ENCODE results near the gene STXBP5.

STXBP5 gene

DNA sequence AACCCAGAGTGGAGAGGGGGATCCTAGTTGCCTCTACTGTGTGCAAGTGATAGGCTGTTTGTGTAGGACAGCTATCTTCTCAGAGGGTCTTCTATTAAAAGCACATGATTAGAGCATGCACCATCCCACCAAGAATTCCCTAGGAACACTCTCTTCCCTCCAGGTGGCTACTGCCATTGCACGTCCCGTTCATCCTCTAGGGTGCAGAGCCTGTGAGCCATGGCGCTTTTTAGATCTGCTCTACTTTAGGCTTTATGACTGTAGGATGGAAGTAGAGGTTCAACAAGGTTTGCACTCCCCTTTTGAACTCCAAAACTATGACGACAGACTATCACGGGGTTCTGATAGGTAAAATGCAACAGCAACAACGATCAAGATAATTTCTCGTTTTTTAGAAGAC lies 213.7 kb downstream of the STXBP5 start:
- no peak for FAIRE-seq
- no peak for DNase-seq (ENCODE audit: insufficient read length, low spot score)

DNA sequence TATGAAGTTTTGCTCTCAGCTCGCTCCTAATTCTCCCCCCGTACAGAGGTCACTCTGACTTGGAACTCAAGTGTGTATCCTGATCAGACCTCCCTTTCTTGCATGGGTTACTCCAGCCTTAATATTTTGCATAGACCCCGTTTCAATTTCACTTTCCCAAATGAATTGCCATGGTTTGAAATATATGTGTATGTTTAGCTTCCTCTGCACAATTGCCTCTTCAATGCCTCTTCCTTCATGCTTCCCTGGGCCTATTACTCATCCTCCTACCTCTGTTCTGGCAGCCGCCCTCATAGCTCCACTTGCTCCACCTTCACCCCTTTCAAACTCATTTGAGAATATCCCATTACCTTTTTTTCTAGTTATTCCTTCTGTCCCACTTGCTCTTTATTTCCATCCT lies 214.3 kb downstream of the STXBP5 start:
- FAIRE-seq, result no peak
- no peak for DNase-seq (ENCODE audit: insufficient read length, low spot score)

DNA sequence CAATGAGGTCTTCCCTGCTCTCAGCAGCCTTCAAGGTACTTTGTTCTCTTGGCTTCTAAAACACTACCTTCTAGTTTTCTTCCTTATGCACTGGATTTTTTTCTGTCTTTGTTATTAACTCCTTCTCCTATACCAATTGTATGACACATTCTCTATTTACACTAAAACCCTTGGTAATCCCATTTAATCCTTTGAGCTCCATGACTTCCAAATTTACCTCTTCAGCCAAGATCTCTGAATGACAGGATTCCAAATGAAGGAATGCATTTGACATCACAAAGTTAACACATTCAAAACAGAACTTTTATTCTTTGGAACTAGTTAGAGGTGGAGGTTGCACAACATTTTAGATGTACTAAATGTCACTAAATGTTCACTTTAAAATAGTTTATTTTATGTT lies 217.7 kb downstream of the STXBP5 start:
- FAIRE-seq, result no peak
- DNase-seq (ENCODE audit: insufficient read length, low spot score), result no peak

DNA sequence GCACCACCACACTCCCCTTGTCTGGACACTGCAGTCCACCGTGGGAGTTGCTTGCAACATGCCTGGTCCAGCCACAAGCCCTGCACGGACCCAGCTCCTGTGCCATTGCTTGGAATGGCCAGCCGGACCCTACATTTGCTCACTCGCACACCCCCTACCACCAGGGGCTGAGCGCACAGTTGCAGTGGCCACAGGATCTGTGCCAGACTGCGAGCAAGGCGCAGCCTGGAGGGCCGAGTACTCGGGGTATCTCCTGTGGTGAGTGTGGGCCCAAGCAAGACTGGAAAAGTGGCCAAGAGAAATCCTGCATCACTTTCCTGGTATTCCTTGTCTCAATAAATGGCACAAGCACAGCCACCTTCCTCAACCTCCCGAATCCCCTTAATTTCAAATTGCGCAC lies 218.9 kb downstream of the STXBP5 start:
- DNase-seq (ENCODE audit: insufficient read length, low spot score) (no peak), FAIRE-seq (no peak)

DNA sequence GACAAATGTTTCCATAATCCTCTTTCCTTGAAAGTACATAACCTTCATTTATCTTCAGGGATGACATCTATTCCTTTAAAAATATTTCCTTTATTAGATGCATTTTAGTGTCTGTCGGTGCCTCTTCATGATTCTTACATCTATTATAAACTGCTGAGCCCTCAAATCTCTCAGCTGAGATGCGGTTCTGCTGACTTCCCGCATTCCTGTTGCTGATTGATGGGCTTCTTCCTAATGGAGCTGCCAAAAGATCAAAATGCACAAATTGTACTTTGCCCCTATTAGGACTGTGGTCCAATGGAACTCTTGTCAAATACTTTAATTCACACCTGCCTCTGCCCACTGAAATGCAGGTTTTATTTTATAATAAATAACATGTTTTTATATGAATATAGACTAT lies 225.6 kb downstream of the STXBP5 start:
- DNase-seq (ENCODE audit: insufficient read length, low spot score) (no peak), FAIRE-seq (no peak)

DNA sequence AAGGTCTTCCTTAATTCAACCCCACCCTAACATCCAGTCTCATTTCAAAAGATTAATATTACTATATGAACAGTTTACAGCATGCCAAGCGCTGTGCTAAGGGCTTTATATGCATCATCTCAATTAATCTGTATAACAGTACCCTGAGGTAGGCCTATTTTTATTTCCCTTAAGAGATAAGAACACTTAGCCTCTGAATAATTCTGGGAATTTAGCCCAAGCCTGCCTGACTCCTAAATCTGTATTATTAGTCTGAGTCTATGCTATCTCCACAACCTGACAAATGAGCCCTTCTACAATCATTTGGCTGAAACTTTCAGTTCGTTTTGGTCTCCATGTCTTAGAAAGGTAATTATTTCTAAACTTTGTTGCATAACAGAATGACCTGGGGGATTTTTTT lies 226.6 kb downstream of the STXBP5 start:
- DNase-seq (ENCODE audit: insufficient read length, low spot score) (no peak), FAIRE-seq (no peak)

DNA sequence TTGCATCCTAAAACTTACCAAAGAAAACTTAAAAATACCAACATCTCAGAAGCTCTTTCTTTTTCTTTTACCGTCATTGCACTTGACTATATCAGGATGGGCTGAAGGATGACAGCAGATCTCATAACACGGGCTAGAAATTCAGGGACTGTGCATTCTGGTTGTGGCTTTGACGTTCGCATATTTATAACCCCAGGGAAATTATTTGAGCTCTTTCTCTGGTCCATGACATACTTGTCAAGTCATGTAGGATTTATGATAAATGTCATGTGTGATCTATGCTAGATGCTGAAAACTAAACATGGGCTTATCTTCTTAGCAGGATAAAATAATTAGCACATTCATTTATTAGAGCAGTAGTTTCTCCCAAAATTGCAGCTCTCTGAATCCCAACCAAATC lies 229.9 kb downstream of the STXBP5 start:
- no peak for DNase-seq (ENCODE audit: insufficient read length, low spot score)
- no peak for FAIRE-seq

DNA sequence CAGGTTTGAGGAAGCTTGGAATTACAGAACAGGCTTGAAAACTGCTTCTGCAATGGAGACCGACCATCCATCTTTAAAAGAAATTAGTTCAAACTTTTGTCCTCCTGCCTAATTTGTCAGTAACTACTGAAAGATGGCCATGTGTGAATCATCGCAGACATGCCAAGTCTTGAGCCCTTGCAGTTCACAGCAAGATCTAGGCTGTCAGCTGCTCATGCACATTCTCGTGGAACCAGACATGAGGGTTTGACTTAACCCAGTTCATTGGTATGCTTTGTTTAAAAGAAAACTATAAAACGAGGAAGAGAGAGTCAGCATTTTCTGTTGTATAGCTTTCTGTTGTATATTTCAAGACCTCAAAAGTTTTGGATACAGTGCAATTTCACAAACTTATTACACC lies 230.3 kb downstream of the STXBP5 start:
- FAIRE-seq (no peak), DNase-seq (ENCODE audit: insufficient read length, low spot score) (no peak)

DNA sequence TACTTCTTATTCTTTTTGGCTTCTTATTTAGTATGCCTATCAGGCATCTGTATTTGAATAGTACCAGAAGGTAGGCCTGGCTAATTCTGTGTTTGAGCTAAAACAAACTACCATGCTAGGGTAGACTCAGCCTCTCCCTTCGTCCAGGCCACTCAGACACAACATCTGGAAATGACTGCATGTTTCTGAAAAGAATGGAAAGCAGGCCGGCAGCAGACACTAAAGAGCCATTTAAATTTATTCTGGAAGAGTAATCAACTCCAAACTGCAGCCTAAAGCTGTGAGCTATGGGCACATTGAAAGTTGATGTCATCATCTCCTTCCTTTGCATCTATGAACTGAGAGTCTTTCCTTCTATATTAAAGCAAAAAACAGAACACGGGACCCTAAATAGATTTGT lies 233.4 kb downstream of the STXBP5 start:
- DNase-seq (ENCODE audit: insufficient read length, low spot score) (no peak), FAIRE-seq (no peak)

DNA sequence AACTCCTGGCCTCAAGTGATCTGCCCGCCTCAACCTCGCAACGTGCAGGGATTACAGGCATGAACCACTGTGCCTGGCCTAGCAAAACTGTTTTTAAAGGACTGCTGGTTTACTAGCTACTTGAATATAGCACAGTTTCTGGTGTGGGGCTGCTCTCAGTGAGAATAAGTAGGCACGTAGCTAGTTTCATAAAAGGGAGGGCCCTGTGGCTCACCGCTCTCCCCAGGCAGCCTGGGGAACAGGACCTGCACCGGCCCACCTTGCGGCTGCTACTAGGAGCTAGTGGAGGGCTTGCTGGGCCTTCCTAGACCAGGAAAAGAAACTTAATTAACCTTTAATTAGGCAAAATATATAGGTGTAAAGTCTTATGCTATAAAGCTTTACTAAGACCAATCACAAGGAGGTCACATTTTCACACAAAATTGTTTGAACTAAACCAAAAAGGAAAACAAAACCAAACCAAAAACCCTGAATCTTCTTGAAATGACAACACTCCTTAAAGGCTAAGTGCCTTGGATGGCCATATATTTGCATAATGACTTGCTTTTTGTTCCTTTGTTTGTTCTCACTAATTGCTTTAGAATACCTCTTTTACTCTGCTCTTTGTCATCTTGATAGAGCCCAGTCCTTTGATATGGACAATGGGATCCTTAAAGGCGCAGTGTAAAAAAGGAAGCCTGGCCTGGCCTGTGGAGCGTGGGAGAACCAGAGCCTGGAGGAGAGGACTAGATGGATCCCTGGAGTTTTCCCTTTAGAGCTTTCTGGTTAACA lies 234.7 kb downstream of the STXBP5 start:
- DNase-seq (ENCODE audit: insufficient read length, low spot score) (no peak), FAIRE-seq (no peak)

All from GM19239 (cell line).